SK-N-SH treated with all-trans-retinoic acid at 6 μM for 48 hours (cell line): ENCODE results near the gene TESMIN.

Experiments
- CREB5 ChIP-seq: fragments of 250-450 bp; sonication (Bioruptor Pico); IDR thresholded peaks from 2 replicates; pipeline ENCODE4 v1.5.1; 2020; ENCODE audit warnings: low read depth, mild to moderate bottlenecking, moderate library complexity
- CSRNP3 ChIP-seq: fragments of 250-450 bp; sonication (Bioruptor Pico); IDR thresholded peaks from 2 replicates; pipeline ENCODE4 v1.5.1; 2021; ENCODE audit warnings: mild to moderate bottlenecking, moderate library complexity
- PPARA ChIP-seq: fragments of 250-450 bp; sonication (Bioruptor Pico); IDR thresholded peaks from 2 replicates; pipeline ENCODE4 v1.5.0; 2020; ENCODE audit warnings: mild to moderate bottlenecking, borderline replicate concordance
- RARB ChIP-seq: fragments of 250-450 bp; sonication (Bioruptor Pico); IDR thresholded peaks from 2 replicates; pipeline ENCODE4 v1.8.0; 2021; ENCODE audit warnings: mild to moderate bottlenecking, moderate library complexity
- TSHZ2 ChIP-seq: fragments of 250-450 bp; sonication (Bioruptor Pico); IDR thresholded peaks from 2 replicates; pipeline ENCODE4 v1.5.0; 2020; ENCODE audit warnings: mild to moderate bottlenecking, moderate library complexity
- ZFP30 ChIP-seq: fragments of 450-650 bp; formaldehyde crosslinking; IDR thresholded peaks from 2 replicates; pipeline ENCODE4 v1.5.0; 2022; ENCODE audit warnings: mild to moderate bottlenecking, moderate library complexity

GRCh38 chr11:68770781-68771180 lies 19.5 kb upstream of the TESMIN start:
- TF ChIP-seq CSRNP3 (no peak), ZFP30 (no peak), RARB (CRISPR knock-in tag) (no peak), TSHZ2 (CRISPR knock-in tag) (no peak), PPARA (CRISPR knock-in tag) (no peak), CREB5 (CRISPR knock-in tag) (no peak)
